ENCODE measurements around the gene SLIT3.

Gene SLIT3

DNA sequence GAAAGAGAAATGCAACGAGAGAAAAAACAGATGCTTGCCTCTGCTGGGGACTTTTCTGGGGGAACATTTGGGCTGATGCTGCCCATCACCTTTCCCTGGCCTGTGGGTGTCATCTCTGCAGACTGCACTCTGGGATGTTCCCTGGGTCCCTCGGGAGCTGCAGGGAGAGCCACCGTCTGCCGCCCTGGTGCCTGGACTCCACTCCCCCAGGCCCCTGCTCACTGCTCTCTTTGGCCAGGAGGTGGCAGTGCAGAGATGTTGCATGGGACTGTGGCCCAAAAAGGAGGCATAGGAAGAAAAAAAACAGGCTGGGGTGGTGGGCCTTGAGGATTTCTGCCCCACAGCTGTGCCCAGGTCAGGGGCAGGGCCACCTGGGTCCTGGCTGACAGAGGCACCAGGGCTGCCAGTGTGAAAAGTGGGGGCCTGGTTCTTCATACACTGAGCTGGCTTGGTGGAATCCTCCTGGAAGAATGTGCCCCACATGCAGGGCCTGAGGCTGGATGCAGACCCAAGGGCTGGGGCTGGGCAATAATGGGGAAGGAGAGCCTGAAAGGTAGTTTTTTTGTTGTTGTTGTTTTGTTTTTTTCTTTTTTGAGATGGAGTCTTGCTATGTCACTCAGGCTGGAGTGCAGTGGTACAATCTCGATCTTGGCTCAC is 353.6 kb downstream of the SLIT3 start:
- FAIRE-seq = no peak

DNA sequence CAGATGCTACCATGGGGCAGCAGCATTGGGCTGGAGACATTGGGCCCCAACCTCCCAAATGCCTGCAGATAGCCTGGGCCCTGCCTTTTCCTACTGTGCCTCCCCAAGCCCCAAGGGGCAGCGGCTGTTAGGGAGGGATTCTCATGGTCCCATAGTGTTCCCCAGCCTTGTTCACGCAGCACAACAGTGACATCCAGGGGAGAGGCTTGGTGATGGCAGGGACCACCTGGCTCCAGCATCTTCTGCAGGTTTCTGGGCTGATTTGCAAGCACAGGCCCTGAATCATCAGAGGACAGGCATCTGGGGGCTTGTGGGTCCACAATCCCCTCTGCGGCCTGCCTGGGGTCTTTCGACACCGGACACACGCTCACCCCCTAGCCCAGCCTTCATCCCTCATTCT is 354.6 kb downstream of the SLIT3 start:
- FAIRE-seq = no peak

DNA sequence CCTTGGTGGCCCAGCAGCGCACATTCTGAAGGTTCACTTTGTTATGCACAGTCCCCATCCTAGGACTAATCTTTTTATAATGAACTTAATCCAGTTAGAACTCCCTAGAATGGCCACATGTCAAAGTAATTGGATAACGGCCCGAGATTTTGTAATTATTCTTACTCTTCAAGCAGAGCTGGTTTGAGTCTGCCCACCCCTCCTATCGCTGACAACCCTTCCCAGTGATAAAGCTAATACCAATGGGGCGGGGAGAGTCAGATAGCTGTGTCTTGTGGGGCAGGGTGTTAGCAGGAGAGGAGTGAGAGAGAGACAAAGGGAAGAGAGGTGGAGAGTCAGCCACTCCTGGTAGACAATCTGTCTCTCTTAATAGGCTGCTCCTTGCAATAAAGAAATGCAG is 356.9 kb downstream of the SLIT3 start:
- no peak for FAIRE-seq

DNA sequence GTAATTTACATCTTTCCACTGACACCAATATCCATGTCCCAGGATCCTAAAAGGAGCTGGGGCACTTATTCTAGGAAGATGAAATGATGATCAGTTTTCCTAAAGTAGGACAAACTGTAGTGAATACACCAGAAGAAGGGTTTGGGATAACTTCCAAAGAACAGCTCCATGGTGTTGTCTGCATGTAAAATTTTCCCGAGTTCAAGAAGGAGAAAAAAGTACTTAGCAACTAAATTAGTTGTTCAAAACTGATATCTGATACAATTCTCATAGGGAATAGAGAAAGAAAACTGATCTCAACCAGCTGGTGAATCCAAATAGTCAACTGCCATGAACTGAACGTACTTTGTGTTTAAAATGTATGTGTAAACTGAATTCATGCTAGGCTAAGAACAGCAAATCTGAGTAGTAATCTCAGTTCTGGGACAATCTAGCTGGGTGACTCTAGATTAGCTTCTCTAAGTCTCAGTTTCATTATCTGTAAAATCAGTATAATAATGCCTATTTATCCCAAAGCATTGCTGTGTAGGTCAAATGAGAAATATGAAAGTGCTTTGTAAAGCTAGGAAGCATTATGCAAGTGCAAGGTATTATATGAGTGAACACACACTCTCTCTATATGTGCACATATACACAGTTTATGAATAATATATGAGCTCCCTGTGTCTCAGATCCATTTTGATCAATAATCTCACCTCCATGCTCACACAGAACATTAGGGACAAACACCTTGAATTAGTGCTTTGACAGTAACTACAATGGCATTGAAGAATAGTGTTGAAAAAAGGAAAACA is 357.7 kb downstream of the SLIT3 start:
- no peak for FAIRE-seq

DNA sequence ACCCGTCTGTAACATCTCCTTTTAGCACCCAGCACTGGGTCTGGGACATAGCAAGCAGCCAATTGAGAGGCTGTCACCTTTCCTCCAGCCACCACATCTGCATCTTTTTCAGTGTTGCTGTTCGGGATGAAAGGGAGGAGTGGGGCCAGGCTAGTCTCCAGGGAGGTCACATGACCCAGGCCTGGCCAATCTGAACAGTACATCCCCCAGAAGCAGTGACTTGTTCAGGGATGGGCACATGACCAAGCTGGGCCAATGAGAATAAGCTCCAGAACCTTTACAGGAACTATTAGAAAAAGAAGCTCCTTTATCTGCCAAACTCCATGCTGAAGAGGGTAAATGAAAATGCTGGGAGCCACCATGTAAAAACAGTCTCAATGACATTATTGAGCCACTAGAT is 359.0 kb downstream of the SLIT3 start:
- FAIRE-seq = no peak

DNA sequence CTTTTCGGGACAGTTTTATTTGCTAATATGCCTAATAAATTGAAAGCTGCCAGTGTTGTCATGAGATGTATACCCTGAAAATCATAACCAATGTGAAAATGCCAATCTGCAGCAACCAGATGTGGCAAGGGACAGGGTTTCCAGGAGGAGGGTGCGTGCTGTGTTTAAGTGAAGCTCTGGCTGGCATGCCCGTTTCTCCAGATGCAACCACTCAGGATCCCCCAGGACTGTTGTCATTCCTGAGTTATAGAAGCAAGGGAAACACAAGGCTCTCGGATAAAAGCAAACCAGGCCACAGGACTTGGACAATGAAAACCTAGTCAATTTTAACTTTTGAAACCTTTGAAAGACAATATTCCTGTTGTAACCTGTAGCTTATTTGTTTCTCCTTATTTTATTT is 360.2 kb downstream of the SLIT3 start:
- no peak for FAIRE-seq

DNA sequence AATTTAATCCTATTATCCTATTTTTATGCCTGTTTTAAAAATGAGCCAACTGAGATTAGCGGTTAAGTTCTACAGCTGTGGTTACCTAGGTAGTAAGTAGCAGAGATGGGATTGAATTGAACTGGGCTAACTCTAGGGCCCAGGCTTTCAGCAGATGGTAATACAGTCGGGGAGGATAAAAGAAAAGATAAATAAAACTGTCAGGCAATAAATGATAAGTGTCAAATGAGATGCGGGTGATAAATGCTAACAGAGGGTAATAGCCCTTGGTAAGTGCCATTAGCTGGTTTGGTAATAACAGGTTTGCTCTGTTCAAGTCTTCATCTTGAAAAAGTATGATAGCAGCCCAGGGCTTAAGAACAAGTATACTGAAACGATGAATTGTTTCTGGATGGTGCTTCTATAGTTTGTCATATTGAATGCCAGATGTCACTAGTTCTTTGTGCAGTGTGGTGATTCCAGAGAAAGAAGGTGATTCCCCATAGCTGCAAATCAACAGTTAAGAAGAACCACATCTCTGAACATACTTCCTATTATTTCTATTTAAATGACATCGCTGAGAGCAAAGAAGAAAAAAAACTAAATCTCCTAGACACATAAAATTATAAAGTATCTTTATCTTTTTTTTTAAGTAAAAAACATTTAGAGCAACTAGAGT is 360.9 kb downstream of the SLIT3 start:
- FAIRE-seq = no peak

DNA sequence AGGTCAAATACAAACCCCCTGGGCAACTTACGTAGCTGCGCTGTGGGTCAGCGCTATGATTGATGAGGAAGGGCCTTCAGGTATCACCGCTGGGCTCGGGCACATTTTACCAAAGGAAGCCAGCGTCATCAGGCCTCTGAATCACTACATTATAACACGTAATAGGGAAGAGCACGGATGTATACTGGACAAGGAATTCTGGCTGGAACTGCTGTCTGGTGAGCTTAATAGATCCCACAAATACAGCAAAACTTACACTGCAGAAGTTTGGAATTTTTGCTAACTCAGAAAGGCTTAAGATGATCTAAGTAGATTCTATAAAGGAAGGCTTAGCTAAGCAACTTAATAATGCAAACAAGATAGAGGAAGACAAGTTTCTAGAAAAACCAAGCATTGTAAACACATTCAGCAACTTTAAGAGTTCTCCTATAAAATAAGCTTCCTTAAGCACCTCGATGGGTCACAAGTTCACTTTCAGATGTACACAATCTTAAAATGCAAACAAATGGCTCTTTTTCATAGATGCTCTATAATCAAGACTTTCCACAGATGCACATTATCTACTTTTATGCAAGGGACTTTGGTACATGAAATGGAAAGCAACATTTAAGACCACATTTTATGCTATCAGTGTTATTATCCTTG is 361.7 kb downstream of the SLIT3 start:
- FAIRE-seq = no peak

DNA sequence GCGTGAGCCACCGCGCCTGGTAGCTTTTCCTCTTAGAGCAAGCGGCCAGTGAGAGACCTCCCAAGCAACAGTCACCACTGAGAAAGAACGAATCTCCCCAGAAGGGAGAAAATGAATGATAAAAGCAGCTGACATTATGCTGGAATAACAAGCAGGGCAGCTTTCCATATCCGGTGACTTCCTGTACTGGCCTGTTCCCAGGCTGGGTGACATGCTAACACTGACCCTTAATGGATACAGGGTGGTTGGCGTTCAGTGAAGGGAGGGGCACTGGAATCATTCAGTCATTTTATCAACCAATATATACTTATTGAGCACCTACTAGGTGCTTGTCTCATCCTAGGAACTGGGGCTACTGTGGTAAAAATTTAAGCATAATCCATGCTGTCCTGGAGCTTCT is 364.4 kb downstream of the SLIT3 start:
- FAIRE-seq = no peak

DNA sequence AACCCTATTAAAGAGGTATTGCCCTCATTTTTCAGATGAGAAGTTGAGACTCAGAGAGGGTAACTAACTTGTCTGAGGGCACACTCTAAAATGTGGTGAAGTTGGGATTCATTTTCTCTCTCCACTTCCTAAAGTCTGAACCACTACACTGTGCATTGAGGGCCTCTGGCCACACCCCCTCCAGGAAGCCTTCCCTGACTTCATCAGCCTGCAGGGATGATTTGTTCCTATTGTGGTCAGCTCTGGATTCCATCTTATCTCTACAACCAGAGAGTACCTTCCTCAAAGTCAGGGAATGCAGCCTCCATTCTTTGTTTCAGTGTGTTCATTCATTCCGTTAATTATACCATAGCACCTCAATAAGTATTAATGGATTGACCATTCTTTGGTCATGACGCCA is 365.8 kb downstream of the SLIT3 start:
- FAIRE-seq = no peak

DNA sequence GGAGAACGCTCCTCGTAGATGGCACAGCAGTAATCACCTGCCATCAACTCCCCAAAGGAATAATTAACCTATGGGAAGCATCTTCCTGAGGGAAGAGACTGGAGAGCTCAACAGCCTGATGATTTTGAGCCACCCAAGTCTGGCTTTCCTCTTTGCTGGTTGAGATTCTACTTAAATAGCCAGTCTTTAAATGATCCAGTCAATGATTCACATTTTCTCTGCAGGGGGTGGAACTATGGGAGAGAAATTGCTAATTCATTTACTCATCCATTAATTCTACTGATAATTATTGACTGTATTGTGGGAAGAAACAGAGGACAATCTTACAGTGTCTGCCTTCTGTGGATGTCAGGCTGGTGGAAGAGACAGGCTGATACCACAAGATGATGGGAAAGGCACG is 366.8 kb downstream of the SLIT3 start:
- FAIRE-seq = no peak

DNA sequence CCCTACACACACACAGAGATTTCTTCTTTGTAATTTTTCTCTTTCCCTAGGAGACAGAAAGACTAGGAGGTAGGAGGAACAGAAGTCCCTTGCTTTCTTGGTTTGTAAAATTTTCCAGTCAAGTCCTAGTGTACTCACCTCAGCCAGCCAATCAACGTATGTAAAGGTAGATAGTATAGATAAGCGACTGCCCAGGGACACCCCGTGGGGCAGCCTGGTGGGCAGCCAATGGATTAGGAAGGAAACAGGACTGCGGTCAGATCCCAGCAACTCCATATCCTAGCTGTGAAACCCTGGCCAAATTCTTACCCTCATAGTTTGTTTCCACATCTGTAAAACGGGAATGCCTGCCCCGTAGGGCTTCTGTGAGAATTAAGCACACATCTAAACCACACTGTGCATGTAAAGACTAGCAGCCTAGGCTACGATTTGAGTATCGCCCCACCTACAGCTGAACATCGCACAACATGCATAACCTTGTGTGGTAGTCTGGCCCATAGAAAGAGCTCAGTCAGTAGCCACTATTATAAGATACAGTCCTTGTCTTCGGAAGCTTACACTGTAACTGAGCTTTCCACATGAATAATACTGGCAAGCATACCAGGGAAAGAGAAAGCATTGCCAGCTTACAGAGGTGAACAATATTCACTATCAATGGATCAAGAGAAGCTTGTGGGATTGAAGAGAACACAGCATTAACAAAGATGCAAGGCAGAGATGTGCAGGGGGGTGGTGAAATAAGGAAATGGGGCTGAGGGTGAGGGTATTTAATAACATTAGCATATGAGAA is 368.3 kb downstream of the SLIT3 start:
- no peak for FAIRE-seq

DNA sequence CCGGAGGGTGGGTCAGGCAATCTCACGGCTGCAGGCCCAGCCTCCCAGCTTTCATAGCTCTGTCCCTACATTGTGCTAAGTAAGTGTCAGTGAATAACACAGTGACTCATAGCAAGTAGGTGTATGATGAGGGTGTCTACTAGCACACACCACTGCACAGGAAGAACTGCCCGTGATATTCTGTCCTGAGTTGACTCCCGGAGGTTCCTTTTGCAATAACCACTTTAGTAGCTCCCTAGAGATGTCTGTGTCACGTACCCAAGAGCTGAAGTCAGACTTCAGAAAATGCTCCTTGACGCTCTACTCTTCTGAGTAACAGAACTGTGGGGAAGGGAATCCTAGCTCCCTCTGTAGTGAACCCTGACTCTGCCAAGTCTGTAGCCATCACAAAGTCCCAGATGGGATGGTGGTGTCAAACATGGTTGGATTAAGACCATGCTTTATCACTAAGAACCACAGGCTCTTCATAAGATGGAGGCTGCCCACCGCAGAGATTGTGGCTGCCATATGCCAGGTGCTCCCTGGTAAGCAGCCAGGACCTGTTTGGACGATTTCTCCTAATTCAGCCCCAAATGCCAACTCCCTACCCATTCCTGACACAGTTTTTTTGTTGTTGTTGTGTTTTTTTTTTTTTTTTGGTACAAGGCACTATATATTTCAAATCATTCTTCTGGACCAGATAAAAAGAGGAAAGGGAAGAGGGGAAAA is 369.1 kb downstream of the SLIT3 start:
- FAIRE-seq = no peak

DNA sequence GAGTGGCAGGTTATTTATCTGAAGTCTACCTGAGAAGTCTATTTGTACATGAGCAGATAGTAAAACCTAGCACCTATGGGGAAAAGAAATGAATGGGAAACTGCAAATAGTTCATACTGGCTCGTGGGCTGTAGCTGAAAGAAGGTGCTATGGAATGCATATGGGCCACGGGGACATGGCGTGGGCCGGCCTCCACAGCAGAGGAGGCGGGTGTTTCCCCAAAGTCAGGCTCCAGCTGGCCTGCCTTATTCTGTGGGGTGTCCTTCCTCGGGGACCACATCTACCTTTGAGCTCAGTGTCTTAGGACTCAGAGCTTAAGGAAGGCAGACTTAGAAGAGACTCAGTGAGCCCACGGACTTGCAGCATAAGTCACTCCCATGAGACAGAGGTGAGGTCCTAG is 371.3 kb downstream of the SLIT3 start:
- FAIRE-seq = no peak

DNA sequence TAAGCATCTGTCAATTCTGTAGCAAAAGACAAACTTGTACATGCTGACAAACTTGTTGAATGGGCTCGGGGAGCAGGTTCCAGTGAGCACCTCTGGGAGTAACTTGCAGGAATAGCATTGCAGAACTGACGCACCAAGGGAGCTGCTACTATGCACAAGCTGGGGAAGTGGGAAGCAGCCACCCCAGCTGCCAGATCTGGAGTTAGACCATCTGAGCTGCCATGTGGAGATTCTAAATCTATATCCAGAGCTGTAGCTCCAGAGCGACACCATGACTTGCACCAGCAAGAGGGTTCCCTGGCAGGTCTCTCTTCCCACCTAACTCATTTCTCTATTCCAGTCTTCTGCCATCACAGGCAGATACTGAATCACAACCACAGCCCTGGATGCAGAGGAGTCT is 375.8 kb downstream of the SLIT3 start:
- FAIRE-seq = no peak

DNA sequence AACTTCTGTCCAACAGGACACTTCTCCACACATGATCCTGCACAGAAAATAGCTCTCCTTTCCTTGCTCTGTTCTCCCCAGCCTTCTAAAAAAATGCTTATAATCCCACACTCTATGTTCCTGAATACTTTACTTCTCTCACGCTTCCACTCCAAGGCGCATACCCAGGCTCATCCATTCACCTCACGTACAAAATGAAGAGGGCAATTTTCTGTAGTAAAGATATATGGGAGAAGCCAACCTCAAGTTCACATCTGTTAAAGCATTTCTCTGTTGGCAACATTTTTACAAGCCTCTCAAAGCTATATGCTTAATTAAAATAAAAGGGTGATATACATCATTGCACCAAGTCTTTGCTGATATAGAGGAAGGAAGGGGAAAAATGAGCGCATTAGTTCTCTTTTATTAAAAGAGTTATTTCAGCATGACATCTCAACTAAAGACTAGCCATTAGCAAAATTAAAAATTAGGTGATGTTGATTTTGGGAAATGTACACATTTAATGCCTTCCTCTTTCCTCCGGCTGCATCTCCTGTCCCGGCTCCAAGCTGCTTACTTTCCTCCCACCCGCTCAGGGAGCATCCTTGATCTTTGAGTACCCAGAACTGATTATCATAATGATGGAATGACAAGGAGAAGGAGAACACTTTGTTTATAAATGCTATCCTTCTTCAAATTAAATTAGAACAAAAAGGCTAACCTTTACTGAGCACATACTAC is 379.6 kb downstream of the SLIT3 start:
- no peak for FAIRE-seq

DNA sequence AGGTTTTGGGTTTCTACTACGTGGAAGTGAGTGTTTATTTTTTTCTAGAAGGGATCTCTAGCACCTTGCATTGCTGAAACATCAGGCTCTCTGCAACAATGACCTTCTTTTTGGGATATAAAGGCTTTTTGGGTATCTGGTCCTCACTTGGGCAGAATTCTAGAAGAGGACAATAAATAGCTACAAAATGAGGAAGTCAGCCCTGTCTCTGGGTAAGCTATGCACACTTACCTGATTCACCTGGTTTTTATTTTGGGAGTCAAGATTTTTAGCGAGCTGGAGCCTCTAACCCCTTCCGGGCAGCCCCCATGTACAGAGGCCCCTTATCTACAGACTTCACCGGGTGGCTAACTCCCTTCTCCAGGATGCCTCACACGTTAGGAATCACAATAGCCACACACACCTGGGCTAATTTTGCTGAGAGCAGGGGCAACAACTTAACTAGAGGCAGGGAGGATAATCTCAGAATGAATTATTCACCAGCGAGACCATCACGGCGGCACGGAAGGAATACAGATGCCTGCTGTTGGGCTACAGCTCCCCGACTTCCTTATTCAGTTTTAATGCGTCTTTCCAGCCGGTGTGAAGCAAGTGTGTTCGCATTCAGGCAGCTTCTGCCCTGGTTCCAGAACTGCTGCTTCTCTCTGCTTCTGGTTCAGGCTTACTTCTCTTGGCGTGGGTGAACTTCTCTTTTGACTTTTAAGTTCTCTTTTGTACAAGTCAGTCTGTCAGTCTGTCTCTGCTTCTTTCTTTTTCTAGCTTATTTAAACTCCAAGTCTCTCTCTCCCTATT is 380.7 kb downstream of the SLIT3 start:
- no peak for FAIRE-seq

DNA sequence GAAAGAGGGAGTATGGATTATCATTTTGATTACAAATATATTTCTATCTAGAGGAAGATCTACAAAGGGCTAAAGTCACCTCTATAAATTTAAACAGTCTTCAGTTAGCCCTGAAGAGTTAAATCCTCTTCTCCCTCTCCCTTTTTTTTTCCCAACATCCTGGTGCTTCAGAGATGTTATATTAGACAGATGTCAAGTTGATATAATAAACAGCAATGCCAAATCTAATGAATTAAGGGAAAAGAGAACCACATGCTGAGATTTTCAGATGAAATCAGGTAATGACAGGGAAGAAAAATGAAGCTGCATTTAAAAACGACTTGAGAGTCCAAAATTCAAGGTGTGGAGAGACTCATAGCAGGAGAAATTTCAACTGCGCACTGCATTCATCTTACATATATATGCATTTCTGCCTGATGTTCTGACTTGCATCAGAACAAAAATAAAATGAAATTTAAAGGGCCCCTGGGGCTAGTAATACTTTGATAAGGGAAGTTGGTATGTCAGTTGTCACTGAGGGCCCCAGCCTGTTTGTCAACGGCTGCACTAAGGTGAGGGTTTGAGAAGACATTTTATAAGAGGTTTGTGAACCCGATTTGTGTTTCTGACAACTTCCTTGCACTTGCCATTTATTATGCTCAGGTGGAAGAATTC is 382.9 kb downstream of the SLIT3 start:
- FAIRE-seq = no peak

DNA sequence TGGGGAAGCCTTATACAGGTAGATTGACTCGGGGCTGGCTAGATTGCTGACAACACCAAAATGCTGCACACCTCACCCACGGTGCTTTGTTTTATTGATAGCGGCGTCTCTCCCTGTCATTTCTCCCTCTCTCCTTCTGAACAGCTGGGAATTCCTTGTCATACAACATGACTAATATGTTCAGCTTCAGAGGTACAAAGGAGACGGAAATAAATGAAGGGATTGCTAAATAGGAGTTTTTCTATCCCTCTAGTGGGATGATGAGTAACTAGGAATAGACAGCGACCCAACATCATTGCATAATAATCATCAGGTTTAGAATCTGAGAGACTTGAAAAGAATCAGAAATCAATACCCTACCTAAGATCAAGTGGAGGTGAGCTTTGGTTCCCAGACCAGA is 384.1 kb downstream of the SLIT3 start:
- no peak for FAIRE-seq

DNA sequence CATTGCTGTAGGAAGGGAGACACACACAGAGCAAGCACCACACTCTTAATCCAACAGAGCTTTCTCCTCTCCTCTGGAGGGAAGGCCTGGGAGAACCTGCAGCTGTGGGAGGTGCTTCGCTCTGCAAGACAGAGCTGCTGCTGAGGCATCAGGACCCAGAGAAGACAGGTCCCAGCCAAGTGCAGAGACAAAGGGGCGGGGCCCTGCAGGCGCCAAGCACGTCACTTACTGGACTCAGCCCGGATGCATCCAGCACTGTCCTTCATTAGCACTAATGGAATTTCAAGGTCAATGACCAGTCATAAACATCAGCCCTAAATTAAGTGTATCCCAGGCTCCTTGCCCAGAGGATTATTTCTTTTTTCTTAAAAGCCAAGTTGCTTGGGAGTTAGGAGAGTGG is 384.7 kb downstream of the SLIT3 start:
- FAIRE-seq = no peak
